GM10266 (cell line): ENCODE measurements around the gene TNFAIP8L3.

ENCODE experiments used
- DNase-seq: peaks from one replicate; pipeline ENCODE4 v3.0.0; 2012; ENCODE audit errors: extremely low spot score
- TF ChIP-seq, protein P1 (sequence below): IDR thresholded peaks from 2 replicates; pipeline ENCODE4 v1.5.1; 2012; ENCODE audit warnings: mild to moderate bottlenecking, low read depth; ENCODE audit not compliant: control insufficient read depth, insufficient read depth; ENCODE audit errors: missing control alignments

The TNFAIP8L3 gene

DNA sequence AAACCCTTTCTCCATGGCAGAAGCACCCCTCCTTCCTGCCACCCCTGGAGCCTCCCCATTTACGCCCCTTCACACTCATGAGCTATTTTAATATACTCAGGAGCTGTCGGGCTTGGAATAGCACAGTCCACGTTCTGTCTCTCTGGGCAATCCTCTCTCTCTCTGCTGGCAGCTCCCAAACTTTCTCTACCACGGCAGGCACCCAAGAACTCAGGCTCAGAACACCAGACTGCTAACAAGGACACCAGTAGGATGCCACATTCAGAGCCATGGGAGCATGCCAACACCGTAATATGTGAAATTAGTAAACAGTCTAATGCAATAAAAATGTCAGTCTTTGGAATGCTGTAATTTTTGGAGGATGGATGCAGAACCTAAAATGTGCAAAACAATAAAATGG lies 19.3 kb downstream of the TNFAIP8L3 start:
- TF ChIP-seq, protein P1, sequence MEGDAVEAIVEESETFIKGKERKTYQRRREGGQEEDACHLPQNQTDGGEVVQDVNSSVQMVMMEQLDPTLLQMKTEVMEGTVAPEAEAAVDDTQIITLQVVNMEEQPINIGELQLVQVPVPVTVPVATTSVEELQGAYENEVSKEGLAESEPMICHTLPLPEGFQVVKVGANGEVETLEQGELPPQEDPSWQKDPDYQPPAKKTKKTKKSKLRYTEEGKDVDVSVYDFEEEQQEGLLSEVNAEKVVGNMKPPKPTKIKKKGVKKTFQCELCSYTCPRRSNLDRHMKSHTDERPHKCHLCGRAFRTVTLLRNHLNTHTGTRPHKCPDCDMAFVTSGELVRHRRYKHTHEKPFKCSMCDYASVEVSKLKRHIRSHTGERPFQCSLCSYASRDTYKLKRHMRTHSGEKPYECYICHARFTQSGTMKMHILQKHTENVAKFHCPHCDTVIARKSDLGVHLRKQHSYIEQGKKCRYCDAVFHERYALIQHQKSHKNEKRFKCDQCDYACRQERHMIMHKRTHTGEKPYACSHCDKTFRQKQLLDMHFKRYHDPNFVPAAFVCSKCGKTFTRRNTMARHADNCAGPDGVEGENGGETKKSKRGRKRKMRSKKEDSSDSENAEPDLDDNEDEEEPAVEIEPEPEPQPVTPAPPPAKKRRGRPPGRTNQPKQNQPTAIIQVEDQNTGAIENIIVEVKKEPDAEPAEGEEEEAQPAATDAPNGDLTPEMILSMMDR, result no peak
- no peak for DNase-seq

GRCh38 chr15:51074926-51075325 lies 19.8 kb downstream of the TNFAIP8L3 start:
- TF ChIP-seq, protein P1, result no peak
- DNase-seq, result no peak

GRCh38 chr15:51071578-51071977 lies 23.1 kb downstream of the TNFAIP8L3 start:
- DNase-seq, result no peak
- TF ChIP-seq, protein P1, result no peak

- DNase-seq, result peak; percentile 35
- TF ChIP-seq, protein P1, result no peak
Observed at GRCh38 chr15:51069983-51070382, 24.7 kb downstream of the TNFAIP8L3 start.

DNA sequence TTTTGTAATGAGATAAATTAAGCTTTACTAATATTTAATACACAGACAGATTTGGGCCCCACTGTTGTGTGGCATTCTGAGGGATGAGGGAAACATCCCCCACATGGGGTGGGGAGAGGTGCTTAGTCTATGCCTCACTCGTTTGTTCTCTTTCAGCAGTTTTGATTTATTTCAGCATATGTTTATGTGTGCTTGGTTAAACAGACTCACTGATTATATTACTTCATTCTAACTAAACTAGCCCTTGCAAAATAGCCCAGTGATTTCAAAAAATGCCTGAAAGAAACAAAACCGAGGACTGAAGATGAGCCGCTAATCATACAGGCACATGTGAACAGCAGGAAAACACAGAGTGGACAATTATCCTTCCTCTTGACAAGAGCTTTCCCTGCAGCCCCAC lies 27.2 kb downstream of the TNFAIP8L3 start:
- TF ChIP-seq, protein P1, result no peak
- DNase-seq, result no peak

- TF ChIP-seq, protein P1, result no peak
- DNase-seq, result no peak
Observed at GRCh38 chr15:51065781-51066180, 28.9 kb downstream of the TNFAIP8L3 start.

DNA sequence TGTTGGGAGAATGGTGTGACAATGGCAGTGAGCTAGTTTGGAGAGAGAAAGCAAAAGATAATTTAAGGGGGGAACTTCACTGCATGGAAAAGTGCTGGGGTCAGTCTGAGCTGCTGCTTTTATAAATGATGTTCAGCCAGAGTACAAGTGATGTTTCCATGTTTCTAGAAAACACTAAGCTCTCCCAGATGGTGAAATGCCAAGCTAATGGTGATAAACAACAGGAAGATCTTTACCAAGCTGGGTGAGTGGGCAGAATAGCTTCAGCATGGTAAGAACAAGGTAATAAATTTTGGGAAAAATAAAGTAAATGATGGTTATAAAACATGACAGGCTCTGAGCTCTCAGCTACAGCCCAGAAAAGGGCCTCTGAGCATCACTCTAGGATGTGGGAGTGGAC lies 29.4 kb downstream of the TNFAIP8L3 start:
- DNase-seq, result no peak
- TF ChIP-seq, protein P1, result no peak

DNA sequence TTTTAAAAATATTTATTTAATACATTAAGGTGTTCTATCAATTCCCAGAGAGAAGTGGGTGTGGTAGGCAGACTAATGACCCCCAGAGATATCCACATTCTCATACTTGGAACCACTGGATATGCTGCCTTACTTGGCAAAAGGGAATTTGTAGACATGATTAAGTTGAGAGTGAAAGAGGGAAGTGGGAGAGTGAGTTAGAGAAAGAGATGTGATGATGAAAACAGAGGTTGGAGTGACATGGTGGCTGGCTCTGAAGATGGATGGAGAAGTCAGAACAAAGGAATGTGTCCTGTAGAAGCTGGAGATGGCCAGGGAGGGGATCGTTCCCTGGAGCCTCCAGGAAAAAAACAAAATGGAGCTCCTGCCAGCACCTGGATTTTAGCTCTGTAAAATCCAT lies 32.0 kb downstream of the TNFAIP8L3 start:
- no peak for DNase-seq
- TF ChIP-seq, protein P1, result no peak
